GM21786 (cell line): ENCODE measurements around the gene ZMIZ1.
A peak's percentile ranks its signal among the peaks of the same experiment; 100 is the strongest.

Experiments
- ATAC-seq: cut with Tn5 transposase; IDR thresholded peaks from one replicate; pipeline ENCODE4 v1.9.1; 2021; ENCODE audit not compliant: unreplicated experiment

ZMIZ1 gene

DNA sequence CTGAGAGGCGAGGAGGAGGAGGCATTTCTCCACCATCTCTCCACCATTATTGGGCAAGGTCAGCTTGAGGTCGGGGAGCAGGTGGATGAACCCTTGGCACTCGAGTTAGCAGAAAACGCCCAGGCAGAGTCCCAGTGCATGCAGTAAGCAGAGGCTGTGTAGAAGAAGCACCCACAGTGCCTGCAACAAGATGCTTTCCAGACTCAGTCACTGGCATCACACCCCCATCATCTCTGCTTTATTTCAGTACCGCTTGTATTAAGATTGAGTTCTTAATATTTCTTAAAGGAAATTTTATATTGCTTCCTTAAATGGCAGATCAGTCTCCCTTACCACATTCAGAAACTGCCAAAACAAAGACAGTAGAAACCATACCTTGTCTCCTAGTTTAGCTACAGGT, 156.2 kb downstream of the ZMIZ1 start:
- no peak for ATAC-seq

- no peak for ATAC-seq
Observed at GRCh38 chr10:79226391-79227245, 157.9 kb downstream of the ZMIZ1 start.

DNA sequence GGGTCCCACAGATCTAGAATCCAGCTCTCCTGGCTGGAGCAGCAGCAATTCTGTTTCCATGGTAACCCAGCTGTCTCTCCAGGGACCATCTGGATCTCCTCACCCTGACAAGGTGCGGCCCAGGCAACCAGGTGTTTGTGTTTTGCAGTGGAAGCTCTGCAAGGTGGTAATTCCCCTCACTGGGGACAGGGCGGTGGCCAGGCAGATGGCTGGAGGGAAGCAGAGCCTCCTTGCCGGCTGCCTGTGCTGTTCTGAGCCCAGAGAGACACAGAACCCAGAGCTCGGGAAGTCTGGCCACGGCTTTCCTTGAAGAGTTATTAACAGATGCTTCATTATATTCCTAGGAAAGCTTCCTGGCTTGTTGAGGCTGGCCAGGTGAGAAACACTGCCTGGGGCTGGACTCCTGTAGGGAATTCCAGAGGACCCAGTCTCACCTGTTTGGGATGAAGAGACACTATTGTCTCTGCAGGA, 160.3 kb downstream of the ZMIZ1 start:
- no peak for ATAC-seq

DNA sequence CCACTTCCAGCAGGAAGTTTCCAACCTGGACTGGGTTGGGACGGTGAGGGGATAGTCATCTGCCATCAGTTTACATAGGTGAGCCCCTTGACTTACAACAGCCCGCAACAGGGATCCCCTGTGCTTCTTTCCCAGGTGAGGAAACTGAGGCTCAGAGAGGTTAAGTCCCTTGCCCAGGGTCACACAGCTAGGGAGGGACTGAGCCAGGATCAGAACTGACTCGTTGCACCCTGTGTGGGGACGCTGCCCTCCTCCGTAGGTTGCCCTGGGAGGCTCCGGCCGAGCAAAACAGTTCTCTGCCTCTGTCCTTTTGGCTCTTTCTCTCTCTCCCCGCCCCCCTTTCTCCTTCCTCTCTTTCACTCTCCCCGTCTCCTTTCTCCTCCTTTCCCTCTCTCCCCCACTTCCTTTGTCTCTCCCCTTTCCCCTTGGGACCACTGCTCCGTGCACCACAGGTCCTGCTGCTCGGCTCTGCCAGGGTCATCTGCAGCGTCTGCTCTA, 161.1 kb downstream of the ZMIZ1 start:
- ATAC-seq: no peak

DNA sequence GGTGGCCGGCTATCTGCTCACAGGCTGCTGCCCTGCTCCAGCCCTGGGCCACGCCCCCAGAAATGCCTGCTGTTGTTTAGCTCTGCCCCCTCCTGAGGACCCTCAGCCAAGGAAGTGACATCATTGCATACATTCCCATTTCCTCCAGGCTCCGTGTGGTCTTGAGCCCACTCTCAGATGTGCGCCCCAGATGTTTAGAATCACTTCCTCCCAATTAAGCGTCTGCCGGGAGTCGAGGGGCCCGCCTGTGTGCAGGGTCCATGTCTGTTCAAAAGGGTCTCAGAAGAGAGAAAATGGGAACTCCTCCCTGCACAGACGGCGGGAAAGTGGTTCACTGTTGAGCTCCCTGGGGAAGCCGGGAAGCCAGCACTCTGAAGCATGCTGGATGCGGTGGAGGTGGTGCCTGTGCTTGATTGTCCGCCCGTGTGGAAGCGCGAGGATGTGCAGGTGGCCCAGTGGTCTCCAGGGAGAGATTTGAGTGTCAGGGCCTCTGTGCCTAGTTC, 161.6 kb downstream of the ZMIZ1 start:
- ATAC-seq: no peak

- no peak for ATAC-seq
Observed at GRCh38 chr10:79230850-79231249, 162.1 kb downstream of the ZMIZ1 start.

DNA sequence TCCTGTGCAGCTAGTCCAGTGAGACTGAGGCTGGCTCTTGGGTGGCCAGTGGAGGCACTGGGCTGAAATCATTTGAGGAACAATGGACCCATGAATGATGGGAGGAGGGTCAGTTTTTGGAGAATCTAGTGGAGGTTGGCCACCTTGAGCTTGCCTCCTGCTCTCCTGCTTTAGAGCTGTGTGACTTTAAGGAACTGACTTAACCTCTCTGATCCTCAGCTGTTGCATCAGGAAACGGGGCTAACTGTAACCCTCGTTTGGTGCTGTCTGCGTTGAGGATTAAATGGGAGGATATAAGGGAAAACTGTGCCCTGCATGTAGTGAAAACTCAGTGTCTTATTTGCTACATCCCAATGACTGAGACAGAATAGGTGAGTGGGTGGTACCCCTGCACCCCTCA, 163.1 kb downstream of the ZMIZ1 start:
- no peak for ATAC-seq

- no peak for ATAC-seq
Observed at GRCh38 chr10:79232864-79233263, 164.1 kb downstream of the ZMIZ1 start.

DNA sequence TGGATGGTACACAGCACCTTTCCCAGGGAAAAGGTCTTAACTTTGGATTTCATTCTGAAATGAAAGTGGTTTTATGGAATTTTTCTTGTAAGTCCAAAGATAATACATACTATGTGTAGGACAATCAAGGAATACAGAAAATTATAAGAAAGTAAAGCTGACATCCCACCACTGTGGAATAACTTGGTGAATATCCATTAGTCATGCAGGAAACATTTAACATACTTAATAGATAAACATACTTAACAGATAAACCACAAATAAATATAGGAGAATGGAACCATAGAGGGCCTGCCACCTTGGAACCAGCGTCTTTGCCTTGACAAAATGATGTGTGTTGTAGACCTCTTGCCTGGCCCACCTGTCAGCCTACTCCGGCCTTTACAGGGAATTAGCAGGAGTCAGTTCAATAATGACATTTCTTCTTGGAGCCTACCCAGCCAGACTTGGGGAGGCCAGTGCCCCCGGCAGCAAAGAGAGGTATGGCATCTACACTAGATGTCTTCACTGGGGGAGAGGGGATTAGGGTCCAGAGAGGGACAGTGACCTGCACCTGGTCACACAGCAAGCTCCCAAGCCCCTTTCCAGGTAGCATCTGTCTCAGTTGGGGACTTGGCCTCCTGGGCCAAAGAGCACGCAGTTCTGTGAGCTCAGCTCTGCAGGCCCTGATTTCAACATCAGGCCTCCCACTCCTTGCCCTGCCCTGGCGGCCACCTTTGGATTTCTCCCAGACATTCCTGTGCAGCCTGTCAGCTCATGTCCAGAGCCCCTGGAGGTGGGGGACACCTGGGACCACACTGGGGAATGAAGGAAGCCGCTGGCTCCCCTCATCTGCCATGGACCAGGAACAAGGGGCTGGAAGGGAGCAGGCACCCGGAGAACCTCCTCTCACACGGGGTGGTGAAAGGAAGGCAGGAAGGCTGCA, 165.9 kb downstream of the ZMIZ1 start:
- ATAC-seq: no peak

DNA sequence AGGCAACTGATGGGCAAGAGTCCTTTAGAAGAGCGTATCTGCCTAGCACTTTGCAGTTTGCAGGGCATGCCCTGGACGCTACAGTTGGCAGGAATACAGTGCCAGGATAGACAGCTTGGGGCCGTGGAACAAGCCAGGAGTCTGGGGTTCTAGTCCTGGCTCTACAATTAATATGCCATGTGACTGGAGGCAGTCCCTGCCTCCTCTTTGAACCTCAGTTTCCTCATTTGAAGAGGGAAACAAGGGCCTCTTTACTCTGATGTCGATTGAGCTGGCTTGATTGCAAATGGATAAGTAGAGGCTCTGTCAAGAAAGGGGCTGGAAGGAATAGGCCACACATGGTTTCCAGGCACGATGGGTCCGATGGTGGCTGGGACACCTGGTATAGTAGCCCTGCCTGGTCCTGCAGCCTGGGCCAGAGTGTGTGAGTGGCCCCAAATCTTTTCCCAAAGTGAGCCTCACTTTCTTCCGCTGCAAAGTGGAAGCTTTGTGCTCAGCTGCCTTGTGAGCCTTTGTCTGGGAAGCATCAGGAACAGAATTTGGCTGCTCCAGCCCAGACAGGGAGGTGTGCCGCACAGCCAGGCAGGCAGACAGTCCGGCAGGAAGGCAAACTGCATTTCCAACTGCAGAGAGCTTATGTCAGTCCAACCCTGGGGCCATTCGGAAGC, 167.1 kb downstream of the ZMIZ1 start:
- ATAC-seq: no peak

GRCh38 chr10:79236433-79236765, 167.6 kb downstream of the ZMIZ1 start:
- ATAC-seq: no peak

DNA sequence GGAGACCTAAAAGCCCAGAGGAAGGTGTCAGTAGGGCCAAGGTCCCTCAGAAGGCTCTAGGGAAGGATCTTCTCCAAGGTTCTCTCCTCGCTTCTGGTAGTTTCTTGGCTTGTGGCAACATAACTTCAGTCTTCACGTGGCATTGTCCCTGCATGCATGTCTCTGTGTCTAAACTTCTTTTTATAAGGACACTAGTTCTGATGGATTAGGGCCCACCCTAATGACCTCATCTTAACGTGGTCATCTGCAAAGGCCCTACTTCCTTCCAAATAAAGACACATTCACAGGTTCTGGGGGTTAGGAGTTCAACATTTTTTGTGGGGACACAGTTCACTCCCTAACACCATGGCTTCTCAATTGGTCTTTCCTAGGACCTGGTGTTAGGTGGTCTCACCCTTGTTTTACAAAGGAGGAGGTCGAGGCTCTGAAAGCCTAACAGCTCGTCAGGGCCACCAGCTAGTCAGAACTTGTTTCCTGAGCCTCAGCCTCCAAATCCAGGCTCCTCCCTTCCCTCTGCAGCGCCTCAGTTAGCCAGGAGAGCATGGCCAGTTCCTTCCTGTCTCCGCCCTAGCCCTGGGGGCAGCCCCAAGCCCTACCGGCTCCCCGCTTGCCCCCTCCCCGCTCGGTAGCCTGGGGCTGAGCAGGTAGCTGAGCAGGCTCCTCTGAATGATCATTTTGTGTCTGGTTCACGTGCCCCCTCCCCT, 168.8 kb downstream of the ZMIZ1 start:
- no peak for ATAC-seq

GRCh38 chr10:79238158-79238520, 169.4 kb downstream of the ZMIZ1 start:
- no peak for ATAC-seq

GRCh38 chr10:79238606-79239005, 169.8 kb downstream of the ZMIZ1 start:
- ATAC-seq: no peak

- no peak for ATAC-seq
Observed at GRCh38 chr10:79239275-79239779, 170.6 kb downstream of the ZMIZ1 start.

GRCh38 chr10:79239924-79240581, 171.3 kb downstream of the ZMIZ1 start:
- no peak for ATAC-seq

GRCh38 chr10:79241629-79241989, 172.8 kb downstream of the ZMIZ1 start:
- ATAC-seq: no peak

DNA sequence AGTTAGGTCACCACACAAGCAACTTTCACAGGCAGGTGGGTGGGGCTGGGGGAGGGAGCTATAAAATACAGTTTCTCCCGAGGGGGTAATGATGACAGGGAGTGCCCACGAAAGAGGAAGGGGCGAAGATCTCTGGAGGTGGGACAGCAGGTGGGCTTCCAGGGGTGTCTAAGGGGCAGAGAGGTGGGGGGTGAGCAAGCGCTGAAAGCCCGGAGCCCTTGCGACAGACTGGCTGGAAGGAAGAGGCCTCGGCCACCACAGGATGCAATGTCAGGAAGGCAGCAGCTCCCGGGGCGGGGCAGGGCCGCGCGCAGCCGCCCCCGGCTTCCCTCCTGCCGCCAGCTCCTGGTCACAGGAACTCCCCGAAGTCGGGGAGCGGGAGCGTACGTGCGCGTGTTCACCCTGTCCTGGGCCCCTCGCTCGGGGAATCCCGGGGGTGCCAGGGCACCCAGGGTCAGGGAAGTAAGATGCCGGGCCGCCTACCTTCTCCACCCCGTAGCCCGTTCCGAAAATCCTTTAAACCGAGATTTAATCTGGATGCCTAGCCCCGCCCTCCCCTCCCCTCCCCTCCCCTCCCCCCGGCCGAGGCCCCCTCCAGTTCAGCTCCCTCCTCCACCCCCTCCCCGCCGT, 173.3 kb downstream of the ZMIZ1 start:
- peak; percentile 23 for ATAC-seq

GRCh38 chr10:79242620-79243152, 173.9 kb downstream of the ZMIZ1 start:
- peak; percentile 19 for ATAC-seq
